ENCODE results near the gene IGFL3.

Gene IGFL3

DNA sequence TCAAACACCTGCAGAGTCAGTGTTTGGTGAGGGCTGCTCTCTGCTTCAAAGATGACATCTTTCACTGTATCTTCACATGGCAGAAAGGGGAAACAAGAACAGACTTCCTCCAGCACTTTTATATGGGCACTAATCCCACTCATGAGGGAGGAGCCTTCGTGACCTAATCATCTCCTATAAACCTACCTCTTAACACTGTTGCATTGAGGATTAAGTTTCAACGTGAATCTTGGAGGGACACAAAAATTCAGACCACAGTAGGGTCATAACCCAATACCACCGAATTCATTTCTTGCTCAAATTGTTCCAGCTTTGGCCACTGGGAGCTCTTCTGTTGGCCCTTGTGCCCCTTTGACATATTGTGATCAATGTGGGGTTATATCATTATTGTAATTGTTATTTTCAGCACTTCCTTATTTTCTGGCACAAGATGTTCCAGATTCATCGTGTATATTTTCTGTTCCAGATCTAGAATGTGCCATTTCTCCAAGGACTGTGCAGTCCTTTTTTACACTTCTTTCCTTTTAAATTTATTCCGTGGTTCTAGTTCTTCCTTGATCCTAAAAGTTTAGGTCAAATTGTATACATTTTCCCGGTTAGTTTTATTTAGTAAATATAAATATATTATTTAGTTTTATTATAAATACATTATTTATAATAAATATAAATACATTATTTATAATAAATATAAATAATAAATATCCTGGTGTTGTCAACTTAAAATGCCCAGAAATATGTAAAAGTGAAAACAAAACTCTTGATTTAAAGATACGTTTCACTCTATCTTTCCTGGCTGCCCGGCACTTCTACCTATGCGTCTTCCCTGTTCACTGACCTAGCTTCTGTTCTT is 48.2 kb downstream of the IGFL3 start:
- no peak for DNase-seq

DNA sequence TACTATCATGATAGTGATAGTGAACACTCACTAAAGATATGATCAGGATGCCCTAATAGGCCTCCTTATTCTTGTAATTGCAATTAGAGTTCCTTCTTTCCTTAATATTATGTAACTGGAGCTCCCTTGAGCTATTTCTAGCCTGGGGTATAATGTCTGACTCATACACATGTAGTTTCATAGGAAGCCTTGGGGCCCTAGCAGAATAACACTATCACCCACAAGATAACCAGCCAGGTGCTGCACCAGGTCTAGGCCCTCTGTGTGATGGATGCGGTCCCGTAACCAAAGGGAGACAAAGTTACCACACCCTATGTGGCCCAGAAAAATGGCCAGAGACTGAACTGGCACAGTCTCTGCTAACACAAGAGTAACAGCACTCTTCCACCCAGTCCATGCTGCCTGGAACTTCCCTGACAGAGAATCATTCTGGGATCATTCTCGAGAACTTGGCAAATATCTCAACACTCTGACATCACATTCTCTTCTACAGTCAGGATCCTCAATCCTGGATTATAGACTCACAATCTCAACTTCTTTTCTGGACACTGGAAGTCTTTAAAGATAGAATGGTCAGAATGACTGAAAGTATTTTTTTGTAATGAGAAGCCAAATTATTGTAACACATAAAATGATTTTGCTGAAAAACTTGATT is 51.1 kb downstream of the IGFL3 start:
- DNase-seq, result no peak

Measured in hematopoietic multipotent progenitor cell treated with erythropoietin and hydrocortisone succinate and interleukin-3 and kit ligand, for 8 days (in vitro differentiated cells).